KMS-11 (cell line): ENCODE results near the gene SMAGP.

Experiments
- H2AFZ ChIP-seq: fragments of 200-600 bp; sonication (generic); 2 replicates; pipeline ENCODE4 v1.6.1; 2016; ENCODE audit warnings: antibody characterized with exemption, mixed run types, low read depth
- H3K27ac ChIP-seq: fragments of 200-600 bp; sonication (generic); 2 replicates; pipeline ENCODE4 v1.6.1; 2016; ENCODE audit warnings: mild to moderate bottlenecking, mixed run types
- H3K27me3 ChIP-seq: fragments of 200-600 bp; sonication (generic); 2 replicates; pipeline ENCODE4 v1.6.1; 2017; ENCODE audit warnings: mild to moderate bottlenecking, low read depth, mixed run types, moderate library complexity; ENCODE audit not compliant: insufficient read depth
- H3K36me3 ChIP-seq: fragments of 200-600 bp; sonication (generic); 2 replicates; pipeline ENCODE4 v1.6.1; 2017; ENCODE audit warnings: mild to moderate bottlenecking, mixed run types; ENCODE audit not compliant: insufficient read depth
- H3K4me1 ChIP-seq: fragments of 200-600 bp; sonication (generic); 2 replicates; pipeline ENCODE4 v1.6.1; 2016; ENCODE audit warnings: mild to moderate bottlenecking, low read depth, mixed run types; ENCODE audit not compliant: poor library complexity, severe bottlenecking
- H3K4me2 ChIP-seq: fragments of 200-600 bp; sonication (generic); 2 replicates; pipeline ENCODE4 v1.7.0; 2016; ENCODE audit warnings: mild to moderate bottlenecking, mixed run types
- H3K4me3 ChIP-seq: fragments of 200-600 bp; sonication (generic); IDR thresholded peaks from 2 replicates; pipeline ENCODE4 v1.6.1; 2017; ENCODE audit warnings: low read depth, low read length, mixed read lengths; ENCODE audit not compliant: insufficient read depth
- H3K79me2 ChIP-seq: fragments of 200-600 bp; sonication (generic); 2 replicates; pipeline ENCODE4 v1.6.1; 2016; ENCODE audit warnings: low read depth, mixed run types; ENCODE audit not compliant: insufficient read depth
- H3K9ac ChIP-seq: fragments of 200-600 bp; sonication (generic); 2 replicates; pipeline ENCODE4 v1.6.1; 2016; ENCODE audit warnings: mild to moderate bottlenecking, mixed run types
- H4K20me1 ChIP-seq: fragments of 200-600 bp; sonication (generic); 2 replicates; pipeline ENCODE4 v1.6.1; 2016; ENCODE audit warnings: mild to moderate bottlenecking, mixed run types; ENCODE audit not compliant: insufficient read depth
- CTCF ChIP-seq: fragments of 200-600 bp; sonication (generic); conservative IDR thresholded peaks from 2 replicates; pipeline ENCODE4 v1.6.1; 2017; ENCODE audit warnings: low read depth, mild to moderate bottlenecking, antibody characterized with exemption, low read length, moderate library complexity, mixed read lengths

The SMAGP gene

GRCh38 chr12:51195841-51196240 is 74.4 kb downstream of the SMAGP start:
- Histone ChIP-seq H3K4me1 (no peaks in the 10 kb centered on the region), H4K20me1 (no peaks in the 10 kb centered on the region), H3K27ac (no peak overlapping the region), H3K9ac (no peak overlapping the region), H3K4me2 (no peak overlapping the region), H3K36me3 (no peaks in the 10 kb centered on the region), H3K4me3 (no peak overlapping the region), H3K79me2 (no peaks in the 10 kb centered on the region), H3K27me3 (no peaks in the 10 kb centered on the region), H2AFZ (no peak overlapping the region)
- no peak for TF ChIP-seq CTCF
